ENCODE measurements around the gene COL18A1. TPM values are rescaled to one million over a fixed set of nuclear protein-coding genes. Genes with fewer than 3 reads are reported as not detected.
"Not testable (repeated sequence)": the region's sequence is repeated elsewhere in the genome, so short reads cannot be mapped to it uniquely, and the experiment has no call there.

COL18A1 gene
- total RNA-seq, 1 donor from 2014 or later: 187 TPM

DNA sequence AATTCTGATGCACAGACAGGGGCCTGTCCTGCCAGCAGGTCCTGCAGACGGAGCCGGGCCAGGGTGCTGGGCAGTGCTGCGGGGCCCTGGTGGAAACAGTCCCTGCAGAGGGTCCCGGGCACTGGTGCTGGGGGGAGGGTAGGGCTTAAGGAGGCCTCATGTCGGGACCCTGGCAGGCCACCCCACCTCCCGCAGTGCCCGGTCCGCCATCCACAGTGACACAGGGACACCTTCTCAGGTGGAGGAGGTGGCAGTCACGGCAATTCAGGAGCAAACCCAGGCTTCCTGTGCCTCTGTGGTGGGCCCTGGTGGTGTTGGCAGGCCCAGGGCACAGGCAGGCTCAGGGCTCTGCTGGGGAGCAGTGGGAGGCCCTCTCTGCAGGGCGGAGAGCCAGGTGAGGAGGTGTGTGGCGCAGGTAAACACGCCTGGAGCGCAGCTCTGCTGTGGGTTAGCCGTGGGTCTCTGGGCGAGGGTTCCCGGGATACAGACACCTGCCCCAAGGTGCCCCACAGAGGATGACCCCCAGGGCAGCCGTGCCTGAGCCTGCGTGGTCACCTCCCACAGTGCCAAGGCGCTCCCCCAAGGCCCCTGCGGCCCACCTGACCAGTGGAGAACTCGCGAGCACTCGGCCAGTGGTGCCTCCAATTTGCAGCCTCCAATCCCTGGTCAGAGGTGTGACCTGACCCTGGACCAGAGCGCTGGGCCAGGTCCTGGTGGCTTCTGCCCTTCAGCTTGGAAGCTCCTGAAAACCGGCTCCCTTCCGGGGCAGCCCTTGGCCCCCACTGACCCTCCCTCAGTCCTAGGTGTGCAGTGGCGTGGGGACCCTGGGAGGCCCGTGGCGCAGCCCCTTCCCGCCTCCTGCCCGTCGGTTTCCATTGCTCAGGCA lies 19.2 kb downstream of the COL18A1 start:
- no peak for DNase-seq (ENCODE audit: low read depth)

DNA sequence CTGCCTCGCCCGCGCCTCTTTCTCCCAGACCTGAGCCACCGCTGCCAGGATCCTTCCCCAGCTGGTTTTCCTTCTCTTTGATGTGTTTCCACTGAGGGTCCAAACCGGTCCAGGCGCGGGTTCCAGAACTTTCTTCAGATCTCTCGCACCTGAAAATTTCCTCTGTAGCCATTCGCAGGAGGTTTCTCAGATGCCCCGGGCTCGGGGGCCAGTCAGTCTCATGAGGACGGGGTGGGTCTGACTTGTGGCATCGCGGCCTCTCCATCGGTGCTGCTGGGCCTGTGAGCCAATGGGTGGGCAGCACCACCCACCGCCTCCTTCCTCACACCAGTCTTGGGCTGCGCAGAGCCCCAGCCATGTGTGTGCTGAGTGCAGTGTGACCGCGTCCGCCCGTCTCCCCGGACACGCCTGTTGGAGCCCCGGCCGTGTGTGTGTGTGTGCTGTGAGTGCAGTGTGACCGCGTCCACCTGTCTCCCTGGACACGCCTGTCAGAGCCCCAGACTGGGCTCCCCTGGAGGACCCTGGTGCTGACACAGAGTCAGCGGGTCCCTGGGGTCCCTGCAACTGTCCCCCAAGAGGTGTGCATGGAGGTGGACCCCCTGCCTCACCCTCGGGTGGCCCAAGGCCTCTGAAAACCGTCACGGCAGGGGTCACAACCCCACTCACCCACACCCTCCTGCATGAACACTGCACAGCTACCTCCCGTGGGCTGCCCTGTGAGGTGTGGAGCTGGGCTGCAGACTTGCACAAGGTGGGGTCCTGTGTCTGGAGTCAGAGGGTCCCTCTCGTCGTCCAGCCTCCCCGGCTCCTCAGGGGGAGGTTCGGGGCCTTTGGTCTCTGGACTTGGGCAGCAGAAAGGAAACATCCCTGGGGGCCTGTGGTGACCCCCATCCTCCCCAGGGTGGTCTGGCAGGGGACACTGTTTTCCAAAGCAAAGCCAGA lies 20.2 kb downstream of the COL18A1 start:
- DNase-seq (ENCODE audit: low read depth): no peak

DNA sequence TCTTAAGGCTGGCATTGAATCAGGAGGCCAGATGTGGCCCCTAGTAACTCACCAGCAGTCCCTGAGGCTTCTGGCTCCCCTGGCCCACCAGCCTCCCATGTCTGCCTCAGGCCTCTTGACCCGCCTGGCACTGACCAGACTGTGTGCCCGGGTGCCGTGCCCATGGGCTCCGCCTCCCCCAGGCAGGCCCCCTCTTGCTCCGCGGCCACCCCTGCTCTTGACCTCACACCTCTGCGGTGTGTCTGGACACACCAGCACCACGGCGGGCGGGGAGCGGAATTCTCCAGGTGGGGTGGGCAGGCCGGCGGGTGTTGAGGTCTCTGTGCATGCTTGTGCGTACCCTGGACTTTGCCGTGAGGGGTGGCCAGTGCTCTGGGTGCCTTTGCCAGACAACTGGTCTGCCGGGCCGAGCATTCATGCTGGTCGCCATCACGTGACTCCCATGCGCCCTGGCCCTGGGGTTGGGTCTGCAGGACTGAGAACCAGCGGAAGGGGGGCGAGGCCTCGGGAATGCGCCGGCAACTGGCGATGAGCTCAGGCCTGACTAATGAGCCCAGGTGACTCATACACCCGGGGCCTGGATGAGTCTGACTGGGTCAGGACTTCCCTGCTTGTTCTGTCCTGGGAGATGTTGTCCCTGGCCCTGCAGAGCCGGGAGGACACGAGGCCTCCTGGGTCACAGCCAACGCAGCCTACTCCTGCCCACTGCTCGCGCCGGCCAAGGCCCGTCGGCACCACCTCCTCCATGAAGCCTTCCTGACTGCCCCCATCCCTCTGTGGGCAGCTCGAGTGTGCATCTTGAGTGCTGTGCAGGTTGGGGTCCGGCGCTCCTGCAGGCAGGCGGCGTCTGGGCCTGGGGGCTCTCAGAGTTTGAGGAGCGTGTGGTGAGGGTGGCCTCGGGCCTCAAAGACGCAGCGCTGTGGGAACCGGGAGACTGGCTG lies 22.6 kb downstream of the COL18A1 start:
- peak; percentile 97 for DNase-seq (ENCODE audit: low read depth)

DNA sequence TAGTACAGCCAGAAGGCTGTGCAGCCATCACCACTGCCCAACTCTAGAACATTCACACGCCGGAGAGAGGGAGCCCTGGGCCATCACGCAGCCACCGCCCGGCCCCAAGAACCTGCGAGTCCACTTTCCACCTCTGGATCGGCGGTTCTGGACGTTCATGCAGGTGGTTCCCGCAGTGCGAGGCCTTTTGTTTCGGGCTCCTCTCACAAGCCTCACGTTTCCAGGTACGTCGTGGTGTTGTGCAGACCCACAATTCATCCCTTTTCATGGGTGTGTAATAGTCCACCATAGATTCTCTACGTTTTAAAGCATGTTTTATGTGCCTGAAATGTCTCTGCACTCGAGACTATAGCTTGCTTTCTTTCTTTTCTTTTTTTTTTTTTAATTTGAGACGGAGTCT lies 23.6 kb downstream of the COL18A1 start:
- no peak for DNase-seq (ENCODE audit: low read depth)

DNA sequence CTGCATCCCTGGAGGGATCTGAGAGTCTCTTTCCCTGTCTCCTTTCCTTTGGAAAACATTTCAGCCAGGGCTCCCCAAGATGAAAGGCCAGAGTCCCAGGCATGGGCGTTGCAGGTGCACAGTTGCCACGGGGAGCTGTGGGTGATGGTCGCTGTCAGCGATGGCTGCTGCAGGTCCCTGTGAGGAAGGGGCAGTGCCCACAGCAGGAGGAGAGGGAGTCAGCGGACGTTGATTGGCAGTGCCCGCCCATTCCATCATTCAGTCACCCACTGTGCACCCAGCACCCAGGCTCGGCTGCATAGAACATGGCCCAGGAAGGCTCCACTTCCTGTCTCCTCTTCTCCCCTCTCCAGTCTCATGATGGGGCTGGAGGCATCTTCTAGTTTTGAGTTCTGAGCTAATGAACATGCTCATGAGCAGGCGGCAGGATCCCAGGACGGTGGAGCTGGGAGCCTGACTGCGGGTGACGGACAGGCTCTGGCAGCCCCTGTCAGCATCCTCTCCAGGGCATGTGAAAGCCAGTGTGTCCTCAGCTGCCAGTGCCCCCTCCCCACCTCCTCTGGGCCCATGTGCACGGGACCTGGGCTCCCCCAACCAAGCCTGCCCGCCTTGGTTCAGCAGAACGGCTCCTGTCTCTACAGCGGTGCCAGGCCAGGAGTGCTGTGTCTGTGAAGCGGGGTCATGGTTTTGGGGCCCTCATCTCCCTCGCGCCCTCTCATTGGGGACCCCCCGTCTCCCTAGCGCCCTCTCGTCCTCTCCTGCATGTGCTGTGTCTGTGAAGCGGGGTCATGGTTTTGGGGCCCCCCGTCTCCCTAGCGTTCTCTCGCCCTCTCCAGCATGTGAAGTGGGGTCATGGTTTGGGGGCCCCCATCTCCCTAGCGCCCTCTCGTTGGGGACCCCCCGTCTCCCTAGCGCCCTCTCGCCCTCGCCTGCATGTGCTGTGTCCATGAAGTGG lies 24.5 kb downstream of the COL18A1 start:
- no peak for DNase-seq (ENCODE audit: low read depth)

DNA sequence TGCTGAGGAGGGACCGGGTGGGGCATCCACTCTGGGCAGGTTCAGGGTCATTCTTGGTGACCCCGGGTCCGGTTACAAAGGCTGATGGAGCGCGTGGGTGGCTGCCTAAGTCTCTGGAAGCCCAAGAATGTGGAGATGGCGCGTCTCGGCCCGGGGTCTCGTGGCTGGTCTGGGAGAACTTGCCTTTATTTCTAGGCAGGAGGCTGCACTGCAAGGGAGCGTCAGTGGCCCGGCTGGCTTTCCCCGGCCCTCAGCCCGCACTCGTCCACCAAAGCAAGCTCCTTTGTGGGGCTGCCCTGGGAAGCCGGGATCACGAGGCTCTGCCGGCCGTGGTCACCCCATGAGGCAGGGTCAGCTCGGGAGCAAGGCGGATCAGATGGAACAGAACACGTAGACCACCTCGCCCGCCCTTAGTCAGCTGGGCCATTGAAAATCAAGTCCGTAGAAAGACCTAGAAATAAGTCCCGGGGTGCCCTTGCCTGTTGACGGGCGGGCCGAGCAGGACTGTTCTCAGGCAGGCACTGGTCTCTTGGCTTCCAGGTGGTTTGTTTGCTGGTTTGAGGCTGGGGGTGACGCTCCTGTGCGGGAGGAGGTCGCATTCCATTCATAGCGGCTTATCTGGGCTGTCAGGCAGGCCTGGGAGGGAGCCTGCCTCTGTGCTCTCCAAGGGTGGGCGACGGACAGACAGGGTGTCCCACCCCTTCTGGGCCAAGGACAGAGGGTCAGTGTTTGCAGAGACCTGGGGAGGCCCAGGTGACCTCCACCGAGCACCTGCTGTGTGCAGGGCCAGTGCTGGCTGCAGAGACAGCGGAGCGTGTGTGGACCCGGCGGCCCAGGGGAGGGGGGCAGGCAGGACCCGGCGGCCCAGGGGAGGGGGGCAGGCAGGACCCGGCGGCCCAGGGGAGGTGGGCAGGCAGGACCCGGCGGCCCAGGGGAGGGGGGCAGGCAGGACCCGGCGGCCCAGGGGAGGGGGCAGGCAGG lies 25.8 kb downstream of the COL18A1 start:
- DNase-seq (ENCODE audit: low read depth): peak; percentile 28

DNA sequence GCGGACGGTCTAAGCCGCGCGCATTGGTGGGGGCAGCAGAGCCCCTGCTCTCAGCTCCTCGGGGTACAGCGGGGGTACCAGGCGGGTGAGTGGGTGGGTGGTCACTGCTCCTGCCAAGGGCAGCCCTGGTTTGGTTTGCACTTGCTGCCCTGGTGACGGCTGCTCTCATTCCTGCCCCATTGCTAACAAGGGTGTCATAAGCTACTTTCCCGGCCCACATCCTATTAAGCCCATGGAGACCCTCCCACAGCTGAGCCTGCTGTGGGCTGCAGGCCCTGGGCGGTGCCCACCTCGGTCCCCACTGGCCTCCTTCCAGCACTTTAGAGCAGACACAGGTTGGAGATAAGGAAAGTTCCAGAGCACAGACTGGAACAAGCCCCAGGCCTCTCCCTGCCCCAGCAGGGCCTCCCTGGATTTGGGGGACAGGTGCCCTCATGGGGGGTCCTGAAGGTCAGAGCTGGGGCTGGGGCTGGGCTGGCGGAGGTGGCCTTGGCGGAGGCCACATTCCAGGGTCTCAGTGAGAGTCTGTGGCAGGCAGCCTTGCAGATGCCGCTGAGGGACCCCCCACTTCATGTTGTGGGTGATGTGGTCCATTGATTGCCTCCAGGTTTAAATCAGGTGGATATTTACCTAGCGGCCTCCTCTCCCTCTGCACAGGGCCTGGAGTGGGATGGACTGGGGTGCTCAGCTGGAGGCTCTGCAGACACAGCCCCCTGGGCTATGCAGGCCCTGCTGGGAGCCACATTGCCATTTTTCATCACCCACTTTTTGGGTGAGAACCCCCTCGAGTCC lies 27.0 kb downstream of the COL18A1 start:
- DNase-seq (ENCODE audit: low read depth): no peak

DNA sequence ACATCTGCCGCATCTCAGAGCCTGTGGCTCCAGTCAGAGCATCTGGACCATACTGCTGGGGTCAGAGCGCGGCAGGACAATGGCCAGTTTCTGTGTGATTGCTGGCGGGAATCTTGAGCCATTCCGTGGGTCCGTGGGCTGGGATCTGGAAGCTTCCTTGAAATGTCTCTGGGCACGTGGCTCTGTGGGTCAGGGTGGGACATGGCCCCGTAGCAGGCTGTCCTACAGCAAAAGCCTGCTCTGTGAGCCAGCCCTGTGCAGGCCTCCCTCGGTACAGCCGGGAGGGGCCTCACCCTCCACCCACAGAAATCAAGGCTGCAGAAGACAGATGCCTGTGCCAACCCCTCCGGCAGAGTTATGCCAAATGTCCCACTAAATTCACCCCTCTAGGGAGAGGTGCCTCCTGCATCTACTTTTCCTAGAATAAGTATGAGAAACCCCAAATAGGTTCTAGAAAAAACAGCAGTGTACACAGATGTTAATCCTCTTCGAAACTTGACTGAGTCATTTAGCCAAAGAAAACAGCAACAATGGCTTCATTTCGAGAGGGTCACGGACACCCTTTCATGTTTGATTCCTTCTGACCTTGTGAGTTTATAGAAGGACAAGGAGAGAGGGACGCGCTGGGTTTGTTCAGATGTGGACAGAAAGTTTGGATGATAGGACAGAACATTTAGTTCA lies 27.8 kb downstream of the COL18A1 start:
- DNase-seq (ENCODE audit: low read depth): peak; percentile 30

DNA sequence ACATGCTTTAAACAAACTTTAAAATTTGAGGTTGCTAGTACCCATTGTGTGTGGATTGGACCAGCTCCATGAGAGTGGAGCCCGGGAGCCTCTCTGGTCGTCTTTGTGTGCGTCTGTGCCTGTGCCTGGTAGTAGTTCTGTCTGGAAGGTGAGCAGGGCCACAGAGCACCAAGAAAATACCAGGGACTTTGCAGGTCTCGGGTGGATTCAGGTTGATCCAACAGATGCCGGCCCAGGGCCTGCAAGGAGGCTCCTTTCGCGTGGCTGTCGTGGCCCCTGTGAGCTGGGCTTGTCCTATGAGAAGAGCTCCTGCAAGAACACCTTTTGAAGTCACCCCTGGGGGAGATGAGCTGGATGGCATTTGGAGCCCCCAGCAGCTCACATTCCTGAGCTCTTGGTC lies 28.3 kb downstream of the COL18A1 start:
- no peak for DNase-seq (ENCODE audit: low read depth)

DNA sequence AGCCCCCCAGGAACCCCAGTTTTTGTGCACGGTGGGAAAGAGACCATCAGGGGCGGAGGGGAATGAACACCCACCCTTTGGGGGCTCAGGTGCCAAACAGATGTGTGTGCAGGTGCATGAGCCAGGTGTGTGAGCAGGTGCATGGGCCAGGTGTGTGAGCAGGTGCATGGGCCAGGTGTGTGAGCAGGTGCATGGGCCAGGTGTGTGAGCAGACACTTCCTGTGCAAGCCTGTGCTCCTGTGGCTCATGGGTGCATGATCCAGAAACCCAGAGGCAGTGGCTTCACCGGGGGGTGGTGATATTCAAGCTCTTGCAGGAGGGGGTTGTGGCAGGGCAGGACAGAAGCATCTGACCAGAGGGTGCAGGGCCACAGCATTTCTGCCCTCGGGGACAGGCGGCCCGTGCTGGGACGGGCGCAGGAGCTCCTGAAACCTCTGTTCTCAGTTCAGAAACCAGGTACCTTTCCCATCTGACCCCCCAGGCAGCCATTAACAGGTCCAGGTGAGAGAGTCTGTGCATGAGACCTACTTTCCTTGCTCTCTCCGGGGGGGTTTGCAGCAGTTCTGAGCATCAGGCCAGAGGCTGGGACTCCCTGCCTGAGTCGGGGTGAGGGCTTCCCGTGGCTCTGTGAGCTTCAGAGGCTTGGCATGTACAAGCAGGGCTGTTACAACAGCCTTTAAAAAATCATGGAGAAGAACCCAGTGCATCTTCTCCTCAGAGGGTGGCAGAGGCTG lies 29.1 kb downstream of the COL18A1 start:
- DNase-seq (ENCODE audit: low read depth): no peak

DNA sequence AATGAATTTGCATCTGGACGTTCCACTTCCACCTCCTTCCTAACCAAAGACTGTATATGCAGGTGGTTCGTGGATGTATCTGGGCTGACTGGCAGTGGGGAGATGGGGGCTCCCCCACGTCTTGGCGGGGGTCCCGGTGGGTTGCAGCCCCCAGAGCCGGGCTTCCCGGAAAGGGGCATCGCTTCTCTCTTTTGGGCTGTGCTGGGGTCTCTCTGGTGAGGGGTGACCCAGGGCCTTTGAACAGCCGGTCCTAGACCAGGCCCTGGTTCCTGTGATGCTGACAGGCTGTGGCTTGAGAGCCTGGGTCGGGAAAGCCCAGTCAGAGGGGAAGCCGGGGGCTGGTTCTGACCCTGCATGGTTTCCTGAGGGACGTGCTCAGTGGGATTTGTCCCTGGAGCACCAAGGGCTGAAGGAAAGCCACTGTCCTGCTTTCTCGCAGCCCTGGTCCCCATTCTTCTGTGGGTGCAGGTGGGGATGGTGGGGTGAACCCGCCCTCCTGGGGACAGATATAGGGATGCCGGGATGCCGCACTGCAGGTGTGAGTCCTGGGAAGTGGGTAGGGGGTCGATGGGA lies 29.8 kb downstream of the COL18A1 start:
- no peak for DNase-seq (ENCODE audit: low read depth)

DNA sequence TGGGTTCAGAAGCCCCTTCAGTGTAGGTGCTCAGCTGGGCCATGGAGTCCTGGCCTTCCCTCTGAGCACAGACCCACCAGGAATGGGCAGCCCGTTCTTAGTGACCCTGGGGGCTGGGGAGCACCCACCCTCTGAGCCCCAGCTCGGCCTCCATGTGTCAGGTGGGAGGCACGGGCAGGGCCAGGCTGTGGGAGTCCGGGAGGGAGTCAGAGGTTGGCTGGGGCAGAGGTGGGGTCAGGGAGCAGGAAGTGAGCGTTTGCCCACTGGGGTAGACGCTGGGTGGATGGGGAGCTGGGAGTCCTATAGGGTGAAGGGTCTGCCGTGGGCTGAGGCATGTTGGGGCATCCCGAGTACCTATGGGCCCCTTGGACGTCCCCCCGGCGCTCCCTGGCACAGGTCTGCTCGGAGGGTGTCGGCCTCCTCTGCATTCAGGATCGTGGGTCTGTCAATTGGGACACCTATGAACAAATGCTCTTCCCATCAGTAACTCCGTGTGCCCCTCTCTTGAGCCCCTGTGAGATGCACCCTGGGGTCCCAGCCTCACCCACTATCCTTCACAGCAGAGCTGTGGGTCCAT lies 30.5 kb downstream of the COL18A1 start:
- no peak for DNase-seq (ENCODE audit: low read depth)

DNA sequence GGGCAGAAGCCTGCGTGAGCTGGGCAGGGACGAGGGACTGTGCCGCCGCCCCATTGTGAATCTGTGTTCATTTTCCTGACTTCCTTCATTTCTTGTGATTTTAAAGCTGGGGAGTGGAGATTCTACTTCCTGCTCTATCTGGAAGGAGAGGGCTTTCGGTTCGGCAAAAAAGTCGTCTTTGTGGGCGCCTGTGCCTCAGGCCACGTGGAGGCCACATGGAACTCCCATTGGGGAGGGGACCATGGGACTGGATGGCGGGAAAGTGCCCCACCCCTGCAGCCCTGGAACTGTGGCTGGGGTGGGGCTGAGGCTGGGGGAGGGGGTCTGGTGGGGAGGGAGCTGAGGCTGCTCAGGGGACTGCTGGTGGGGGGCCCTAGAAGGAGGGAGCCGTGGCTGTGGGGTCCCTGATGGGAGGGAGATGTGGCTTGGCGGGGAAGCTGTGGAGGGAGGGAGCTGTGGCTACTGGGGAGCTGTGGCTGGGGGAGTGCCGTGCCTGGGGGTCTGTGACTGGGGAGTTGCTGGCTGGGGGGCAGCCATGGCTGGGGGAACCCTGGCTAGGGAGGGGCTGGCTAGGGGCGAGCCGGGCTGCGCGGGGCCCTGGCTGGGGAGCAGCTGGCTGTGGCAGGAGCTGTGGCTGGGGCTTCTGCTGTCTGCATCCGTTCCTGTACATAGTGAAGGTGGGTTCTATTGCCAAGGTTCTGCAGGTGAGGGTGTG lies 31.5 kb downstream of the COL18A1 start:
- no peak for DNase-seq (ENCODE audit: low read depth)

DNA sequence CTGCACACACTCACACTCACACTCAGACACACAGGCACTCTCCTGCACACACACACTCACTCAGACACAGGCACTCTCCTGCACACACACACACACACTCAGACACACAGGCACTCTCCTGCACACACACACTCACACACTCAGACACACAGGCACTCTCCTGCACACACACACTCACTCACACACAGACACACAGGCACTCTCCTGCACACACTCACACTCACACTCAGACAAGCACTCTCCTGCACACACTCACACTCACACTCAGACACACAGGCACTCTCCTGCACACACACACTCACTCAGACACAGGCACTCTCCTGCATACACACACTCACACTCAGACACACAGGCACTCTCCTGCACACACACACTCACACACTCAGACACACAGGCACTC lies 32.9 kb downstream of the COL18A1 start:
- DNase-seq (ENCODE audit: low read depth): not testable (repeated sequence)
